ENCODE data around the gene GIGYF1. TPM values are rescaled to one million over a fixed set of nuclear protein-coding genes. Genes with fewer than 3 reads are reported as not detected.
"Not testable (repeated sequence)": the region's sequence is repeated elsewhere in the genome, so short reads cannot be mapped to it uniquely, and the experiment has no call there.

Gene GIGYF1
- total RNA-seq, 4 donors from 2014 or later, result 16.4 to 21.1 (median 16.6) TPM

DNA sequence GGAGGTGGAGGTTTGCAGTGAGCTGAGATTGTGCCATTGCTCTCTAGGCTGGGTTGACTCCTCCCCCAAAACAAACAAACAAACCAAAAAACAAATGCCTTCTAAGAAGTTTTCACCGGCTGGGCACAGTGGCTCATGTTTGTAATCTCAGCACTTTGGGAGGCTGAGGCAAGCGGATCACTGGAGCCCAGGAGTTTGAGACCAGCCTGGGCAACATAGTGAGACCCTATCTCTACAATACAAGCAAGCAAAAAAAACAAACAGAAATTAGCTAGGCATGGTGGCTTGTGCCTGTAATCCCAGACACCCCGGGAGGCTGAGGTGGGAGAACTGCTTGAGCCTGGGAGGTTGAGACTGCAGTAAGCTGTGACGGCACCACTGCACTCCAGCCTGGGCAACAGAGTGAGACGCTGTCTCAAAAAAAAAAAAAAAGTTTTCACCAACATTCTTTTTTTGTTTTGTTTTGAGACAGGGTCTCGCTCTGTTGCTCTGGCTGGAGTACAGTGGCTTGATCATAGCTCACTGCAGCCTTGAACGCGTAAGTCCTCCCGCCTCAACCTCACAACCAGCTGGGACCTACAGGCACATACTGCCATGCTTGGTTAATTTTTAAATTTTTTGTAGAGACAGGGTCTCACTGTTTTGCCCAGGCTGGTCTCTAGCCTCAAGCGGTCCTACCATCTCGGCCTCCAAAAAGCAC, 38.0 kb upstream of the GIGYF1 start:
- no peaks in the 10 kb centered on the region for H3K4me1 ChIP-seq
- H3K36me3 ChIP-seq, result no peaks in the 10 kb centered on the region
- TF ChIP-seq POLR2A (IDR thresholded peaks at IDR 0.05), result no peak
- TF ChIP-seq, protein P1, sequence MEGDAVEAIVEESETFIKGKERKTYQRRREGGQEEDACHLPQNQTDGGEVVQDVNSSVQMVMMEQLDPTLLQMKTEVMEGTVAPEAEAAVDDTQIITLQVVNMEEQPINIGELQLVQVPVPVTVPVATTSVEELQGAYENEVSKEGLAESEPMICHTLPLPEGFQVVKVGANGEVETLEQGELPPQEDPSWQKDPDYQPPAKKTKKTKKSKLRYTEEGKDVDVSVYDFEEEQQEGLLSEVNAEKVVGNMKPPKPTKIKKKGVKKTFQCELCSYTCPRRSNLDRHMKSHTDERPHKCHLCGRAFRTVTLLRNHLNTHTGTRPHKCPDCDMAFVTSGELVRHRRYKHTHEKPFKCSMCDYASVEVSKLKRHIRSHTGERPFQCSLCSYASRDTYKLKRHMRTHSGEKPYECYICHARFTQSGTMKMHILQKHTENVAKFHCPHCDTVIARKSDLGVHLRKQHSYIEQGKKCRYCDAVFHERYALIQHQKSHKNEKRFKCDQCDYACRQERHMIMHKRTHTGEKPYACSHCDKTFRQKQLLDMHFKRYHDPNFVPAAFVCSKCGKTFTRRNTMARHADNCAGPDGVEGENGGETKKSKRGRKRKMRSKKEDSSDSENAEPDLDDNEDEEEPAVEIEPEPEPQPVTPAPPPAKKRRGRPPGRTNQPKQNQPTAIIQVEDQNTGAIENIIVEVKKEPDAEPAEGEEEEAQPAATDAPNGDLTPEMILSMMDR (IDR thresholded peaks at IDR 0.05 in 4 of 5, conservative IDR thresholded peaks at IDR 0.05 in 1 of 5), result no peak
- in situ Hi-C loops (cut with MboI; ENCODE audit: low sequenced_read_pairs in 4 of 4) (no loop called here), intact Hi-C loops (cut with DNase I; ENCODE audit: low total_unique reads) (no loop called here)
- H3K27me3 ChIP-seq, result peaks cover 0 to 5% (median 0%) of the 10 kb centered on the region in 3 donors
- no peak overlapping the region for H3K4me3 ChIP-seq
- H3K27ac ChIP-seq, result no peak overlapping the region
- H3K9me3 ChIP-seq, result no peaks in the 10 kb centered on the region
- ATAC-seq (no peak), DNase-seq (no peak)

DNA sequence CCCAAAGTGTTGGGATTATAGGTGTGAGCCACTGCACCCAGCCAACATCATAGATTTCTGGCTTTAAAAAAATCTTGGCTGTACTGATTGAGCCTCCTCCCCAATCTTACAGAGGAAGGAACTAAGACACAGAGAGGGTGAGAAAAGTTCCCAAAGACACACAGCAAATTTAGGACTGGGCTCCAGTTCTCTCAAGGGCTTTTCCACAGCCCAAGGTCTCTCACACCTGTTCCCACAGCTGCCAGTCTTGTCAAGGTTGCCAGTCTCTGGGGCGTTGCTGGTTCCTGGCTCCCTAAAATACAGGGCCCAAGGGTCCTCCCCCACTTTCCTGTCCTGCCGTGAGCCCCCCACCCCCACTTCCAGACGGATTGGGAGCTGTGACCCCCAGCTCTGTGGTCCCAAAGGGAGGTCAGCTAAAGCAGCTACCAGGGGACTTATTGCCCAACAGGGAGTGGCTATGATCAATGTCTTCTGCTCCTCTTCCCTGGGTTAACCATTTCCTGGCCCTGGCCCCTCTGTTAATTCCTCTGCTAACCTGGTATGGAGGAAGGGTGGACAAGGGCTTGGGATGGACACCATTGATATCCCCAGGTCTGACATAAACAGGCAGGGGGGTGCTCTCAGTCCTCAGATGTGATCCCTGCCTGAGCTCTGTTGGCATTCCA, 36.2 kb upstream of the GIGYF1 start:
- H3K27me3 ChIP-seq, result peaks cover 0 to 5% (median 0%) of the 10 kb centered on the region in 3 donors
- no peaks in the 10 kb centered on the region for H3K36me3 ChIP-seq
- no peaks in the 10 kb centered on the region for H3K4me1 ChIP-seq
- no peak overlapping the region for H3K4me3 ChIP-seq
- no peak overlapping the region for H3K27ac ChIP-seq
- H3K9me3 ChIP-seq, result no peaks in the 10 kb centered on the region
- no peak for TF ChIP-seq POLR2A (IDR thresholded peaks at IDR 0.05)
- TF ChIP-seq, protein P1 (IDR thresholded peaks at IDR 0.05 in 4 of 5, conservative IDR thresholded peaks at IDR 0.05 in 1 of 5), result no peak
- ATAC-seq, result no peak
- intact Hi-C loops (cut with DNase I; ENCODE audit: low total_unique reads), result no loop called here
- DNase-seq, result no peak
- in situ Hi-C loops (cut with MboI; ENCODE audit: low sequenced_read_pairs in 4 of 4), result no loop called here

DNA sequence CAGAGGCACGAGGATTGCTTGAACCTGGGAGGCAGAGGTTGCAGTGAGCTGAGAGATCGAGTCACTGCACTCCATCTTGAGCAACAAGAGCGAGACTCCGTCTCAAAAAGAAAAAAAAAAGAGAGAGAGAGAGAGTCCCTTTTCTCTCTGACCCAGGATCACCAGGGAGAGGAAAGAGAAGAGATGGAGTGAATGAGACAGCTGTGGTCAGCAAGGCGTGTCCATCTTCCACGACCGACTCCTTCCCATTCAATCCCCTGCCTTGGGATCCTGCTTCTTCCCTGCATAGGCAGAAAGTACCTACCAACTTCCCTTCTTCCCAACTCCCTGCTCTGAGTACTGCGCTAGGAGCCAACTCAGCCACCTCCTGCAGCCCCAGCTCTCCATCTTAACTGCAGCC, 34.1 kb upstream of the GIGYF1 start:
- Histone ChIP-seq H3K4me1 (no peaks in the 10 kb centered on the region), H3K4me3 (no peak overlapping the region), H3K9me3 (no peaks in the 10 kb centered on the region), H3K27me3 (peaks cover 0 to 5% (median 4%) of the 10 kb centered on the region in 3 donors), H3K27ac (no peak overlapping the region), H3K36me3 (no peaks in the 10 kb centered on the region)
- in situ Hi-C loops (cut with MboI; ENCODE audit: low sequenced_read_pairs in 4 of 4), result no loop called here
- intact Hi-C loops (cut with DNase I; ENCODE audit: low total_unique reads), result loop anchor here (5.0 kb wide), 1 partner anchor 261 kb away; no protein-coding TSS in a partner anchor
- no peak for ATAC-seq
- no peak for DNase-seq
- TF ChIP-seq POLR2A (IDR thresholded peaks at IDR 0.05), result no peak
- TF ChIP-seq, protein P1 (IDR thresholded peaks at IDR 0.05 in 4 of 5, conservative IDR thresholded peaks at IDR 0.05 in 1 of 5), result no peak

DNA sequence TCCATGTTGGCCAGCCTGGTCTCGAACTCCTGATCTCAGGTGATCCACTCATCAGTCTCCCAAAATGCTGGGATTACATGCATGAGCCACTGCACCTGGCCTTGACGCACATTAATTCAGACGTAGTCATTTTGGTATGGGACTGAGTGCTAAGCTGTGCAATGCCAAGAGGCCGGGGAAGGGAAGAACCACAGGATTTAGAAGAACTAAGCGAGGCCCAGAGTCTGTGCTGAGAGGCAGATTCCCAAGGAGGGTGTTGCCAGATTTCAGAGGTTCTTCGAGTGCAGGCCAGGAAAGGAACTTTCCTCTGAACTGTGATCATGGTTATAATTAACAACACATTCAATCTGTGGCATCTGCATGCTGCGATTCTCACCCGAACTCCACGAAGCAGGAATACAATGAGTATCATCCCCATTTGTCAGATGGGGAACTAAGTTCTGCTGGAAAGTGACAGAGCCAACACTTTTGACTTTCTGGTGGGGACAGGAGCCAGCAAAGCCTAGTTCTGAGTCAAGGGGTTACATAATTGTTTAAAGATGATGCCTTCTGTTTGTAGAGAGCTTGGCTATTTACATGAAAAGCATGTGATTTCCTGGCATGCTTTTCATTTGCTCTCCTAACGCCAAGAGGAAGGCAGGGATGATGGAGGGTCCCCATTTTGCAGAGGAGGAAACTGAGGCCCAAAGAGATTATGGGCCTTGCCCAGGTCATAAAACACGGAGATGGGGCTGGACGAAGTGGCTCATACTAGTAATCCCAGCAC, 33.1 kb upstream of the GIGYF1 start:
- no peak for ATAC-seq
- intact Hi-C loops (cut with DNase I; ENCODE audit: low total_unique reads), result loop anchor here (5.0 kb wide), 1 partner anchor 260 kb away; no protein-coding TSS in a partner anchor
- H3K27me3 ChIP-seq, result peaks cover 0 to 7% (median 4%) of the 10 kb centered on the region in 3 donors
- DNase-seq, result no peak
- H3K9me3 ChIP-seq, result no peaks in the 10 kb centered on the region
- TF ChIP-seq, protein P1 (IDR thresholded peaks at IDR 0.05 in 4 of 5, conservative IDR thresholded peaks at IDR 0.05 in 1 of 5), result no peak
- TF ChIP-seq POLR2A (IDR thresholded peaks at IDR 0.05), result no peak
- H3K27ac ChIP-seq, result no peak overlapping the region
- in situ Hi-C loops (cut with MboI; ENCODE audit: low sequenced_read_pairs in 4 of 4), result no loop called here
- no peaks in the 10 kb centered on the region for H3K36me3 ChIP-seq
- no peaks in the 10 kb centered on the region for H3K4me1 ChIP-seq
- no peak overlapping the region for H3K4me3 ChIP-seq

DNA sequence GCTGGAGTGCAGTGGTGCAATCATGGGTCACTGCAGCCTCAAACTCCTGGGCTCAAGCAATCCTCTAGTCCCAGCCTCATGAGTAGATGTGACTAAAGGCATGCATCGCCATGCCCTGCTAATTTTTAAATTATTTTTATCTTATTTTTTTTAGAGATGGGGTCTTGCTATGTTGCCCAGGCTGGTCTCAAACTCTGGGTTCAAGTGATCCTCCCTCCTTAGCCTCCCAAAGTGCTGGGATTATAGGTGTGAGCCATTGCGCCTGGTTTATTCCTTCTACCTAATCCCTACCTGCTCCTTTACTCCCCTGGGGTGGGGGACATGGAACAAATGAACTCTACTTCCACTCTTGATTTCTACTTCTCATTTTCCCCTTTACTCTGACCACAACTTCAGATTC, 30.3 kb upstream of the GIGYF1 start:
- H3K36me3 ChIP-seq; H3K4me1 ChIP-seq; intact Hi-C loops (cut with DNase I; ENCODE audit: low total_unique reads); H3K27ac ChIP-seq; H3K4me3 ChIP-seq; ATAC-seq; DNase-seq; H3K9me3 ChIP-seq: not testable (repeated sequence)
- in situ Hi-C loops (cut with MboI; ENCODE audit: low sequenced_read_pairs in 4 of 4), result loop anchor here in 2 of 4 donors (25.0 kb wide), 2 partner anchors 138 to 262 kb away; partner anchors contain the start of genes SLC12A9 (in 1 of the 2), SPACDR (in 1 of the 2) and TRIP6 (in 1 of the 2)
- H3K27me3 ChIP-seq, result peaks cover 28 to 32% (median 31%) of the 10 kb centered on the region in 3 donors
